ENCODE data around the gene NDUFA5. TPM values are rescaled to one million over a fixed set of nuclear protein-coding genes. Genes with fewer than 3 reads are reported as not detected.

The NDUFA5 gene
- total and polyA plus RNA-seq, 2 donors (not counting 1 experiment from before 2014, with no cell fraction given), result 35.8 to 45.4 TPM

DNA sequence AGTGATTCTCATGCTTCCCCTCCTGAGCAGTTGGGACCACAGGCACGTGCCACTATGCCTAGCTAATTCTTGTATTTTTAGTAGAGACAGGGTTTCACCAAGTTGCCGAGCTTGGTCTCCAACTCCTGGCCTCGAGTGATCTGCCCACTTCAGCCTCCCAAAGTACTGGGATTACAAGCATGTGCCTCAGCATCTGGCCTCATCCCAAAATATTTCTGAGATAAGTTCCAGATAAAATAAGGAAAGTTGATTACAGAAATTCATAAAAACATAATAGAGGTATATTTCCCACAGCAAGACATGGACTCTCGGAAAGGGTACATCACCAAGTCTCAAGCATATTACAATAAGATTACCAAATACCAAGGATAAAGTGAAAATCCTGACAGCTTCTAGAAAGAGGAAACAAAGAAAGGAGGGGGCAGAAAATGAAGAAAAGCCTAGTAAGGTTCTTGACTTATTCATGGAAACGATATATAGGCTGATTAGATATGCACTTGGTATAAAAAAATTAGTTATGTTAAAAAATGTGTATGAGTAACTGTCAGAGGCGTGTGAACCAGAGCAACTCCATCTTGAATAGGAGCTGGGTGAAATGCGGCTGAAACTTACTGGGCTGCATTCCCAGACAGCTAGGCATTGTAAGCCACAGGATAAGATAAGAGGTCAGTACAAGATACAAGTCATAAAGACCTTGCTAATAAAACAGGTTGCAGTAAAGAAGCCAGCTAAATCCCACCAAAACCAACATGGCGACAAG, 58.2 kb downstream of the NDUFA5 start:
- Histone ChIP-seq H3K4me2 (ENCODE audit: extremely low read depth, insufficient read depth, low read length) (no peak overlapping the region), H3K27me3 (ENCODE audit: control insufficient read depth, insufficient read depth, low read length) (no peaks in the 10 kb centered on the region)

DNA sequence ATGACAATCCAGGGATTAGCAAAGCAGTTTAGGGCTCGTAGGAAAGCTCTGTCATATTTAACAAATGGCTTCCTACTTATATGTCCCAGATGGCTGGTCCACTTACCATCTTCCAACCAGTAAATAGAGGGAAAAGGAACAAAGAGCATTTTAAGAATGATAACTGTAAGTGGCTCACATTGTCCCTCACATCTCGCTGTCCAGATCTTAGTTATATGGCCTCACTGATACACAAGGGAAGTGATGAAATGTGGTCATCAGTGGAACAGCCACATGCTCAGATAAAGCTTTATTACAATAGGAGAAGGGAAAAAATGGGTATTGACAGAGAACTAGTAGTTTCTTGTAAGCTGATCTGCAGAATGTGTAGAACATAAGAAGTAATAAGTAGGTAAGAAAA, 59.0 kb downstream of the NDUFA5 start:
- Histone ChIP-seq H3K4me1 (ENCODE audit: control insufficient read depth, extremely low read depth, insufficient read depth, low read length) (no peaks in the 10 kb centered on the region), H3K9ac (ENCODE audit: insufficient read depth, low read length) (no peak overlapping the region), H3K27ac (ENCODE audit: insufficient read depth, low read length) (no peak overlapping the region), H3K79me2 (ENCODE audit: control insufficient read depth, insufficient read depth, low read length) (no peaks in the 10 kb centered on the region), H3K27me3 (ENCODE audit: control insufficient read depth, insufficient read depth, low read length) (no peaks in the 10 kb centered on the region), H3K9me3 (ENCODE audit: control insufficient read depth, insufficient read depth, low read depth, low read length) (no peaks in the 10 kb centered on the region), H3K4me2 (ENCODE audit: extremely low read depth, insufficient read depth, low read length) (no peak overlapping the region), H2AFZ (ENCODE audit: low read length) (no peak overlapping the region), H3K36me3 (ENCODE audit: control insufficient read depth, insufficient read depth, low read length) (no peaks in the 10 kb centered on the region), H4K20me1 (ENCODE audit: control insufficient read depth, extremely low read depth, insufficient read depth, low read length) (no peaks in the 10 kb centered on the region), H3K4me3 (replicated peaks in 1 of 4; ENCODE audit: control extremely low read depth in 1 of 4, insufficient read depth in 1 of 4, low read depth in 3 of 4, low read length in 4 of 4) (no peak overlapping the region)
- TF ChIP-seq, protein P1, sequence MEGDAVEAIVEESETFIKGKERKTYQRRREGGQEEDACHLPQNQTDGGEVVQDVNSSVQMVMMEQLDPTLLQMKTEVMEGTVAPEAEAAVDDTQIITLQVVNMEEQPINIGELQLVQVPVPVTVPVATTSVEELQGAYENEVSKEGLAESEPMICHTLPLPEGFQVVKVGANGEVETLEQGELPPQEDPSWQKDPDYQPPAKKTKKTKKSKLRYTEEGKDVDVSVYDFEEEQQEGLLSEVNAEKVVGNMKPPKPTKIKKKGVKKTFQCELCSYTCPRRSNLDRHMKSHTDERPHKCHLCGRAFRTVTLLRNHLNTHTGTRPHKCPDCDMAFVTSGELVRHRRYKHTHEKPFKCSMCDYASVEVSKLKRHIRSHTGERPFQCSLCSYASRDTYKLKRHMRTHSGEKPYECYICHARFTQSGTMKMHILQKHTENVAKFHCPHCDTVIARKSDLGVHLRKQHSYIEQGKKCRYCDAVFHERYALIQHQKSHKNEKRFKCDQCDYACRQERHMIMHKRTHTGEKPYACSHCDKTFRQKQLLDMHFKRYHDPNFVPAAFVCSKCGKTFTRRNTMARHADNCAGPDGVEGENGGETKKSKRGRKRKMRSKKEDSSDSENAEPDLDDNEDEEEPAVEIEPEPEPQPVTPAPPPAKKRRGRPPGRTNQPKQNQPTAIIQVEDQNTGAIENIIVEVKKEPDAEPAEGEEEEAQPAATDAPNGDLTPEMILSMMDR (conservative IDR thresholded peaks at IDR 0.05 in 1 of 2, IDR thresholded peaks at IDR 0.05 in 1 of 2; ENCODE audit: low read depth in 1 of 2, low read length in 2 of 2), result no peak
- DNase-seq (ENCODE audit: low read depth in 2 of 2), result no peak

More for the DNA sequence above, 58.2 kb downstream of the NDUFA5 start:
- Histone ChIP-seq H3K9me3 (ENCODE audit: control insufficient read depth, insufficient read depth, low read depth, low read length) (no peaks in the 10 kb centered on the region), H3K27ac (ENCODE audit: insufficient read depth, low read length) (no peak overlapping the region), H3K36me3 (ENCODE audit: control insufficient read depth, insufficient read depth, low read length) (no peaks in the 10 kb centered on the region), H3K4me1 (ENCODE audit: control insufficient read depth, extremely low read depth, insufficient read depth, low read length) (no peaks in the 10 kb centered on the region), H2AFZ (ENCODE audit: low read length) (no peak overlapping the region), H4K20me1 (ENCODE audit: control insufficient read depth, extremely low read depth, insufficient read depth, low read length) (no peaks in the 10 kb centered on the region), H3K9ac (ENCODE audit: insufficient read depth, low read length) (no peak overlapping the region), H3K79me2 (ENCODE audit: control insufficient read depth, insufficient read depth, low read length) (no peaks in the 10 kb centered on the region), H3K4me3 (replicated peaks in 1 of 4; ENCODE audit: control extremely low read depth in 1 of 4, insufficient read depth in 1 of 4, low read depth in 3 of 4, low read length in 4 of 4) (no peak overlapping the region)
- TF ChIP-seq EZH2 (IDR thresholded peaks at IDR 0.05; ENCODE audit: low read length, missing control alignments), result no peak
- TF ChIP-seq, protein P1 (conservative IDR thresholded peaks at IDR 0.05 in 1 of 2, IDR thresholded peaks at IDR 0.05 in 1 of 2; ENCODE audit: low read depth in 1 of 2, low read length in 2 of 2), result no peak
- DNase-seq (ENCODE audit: low read depth in 2 of 2), result peak in 1 of 2 donors; percentile 47

DNA sequence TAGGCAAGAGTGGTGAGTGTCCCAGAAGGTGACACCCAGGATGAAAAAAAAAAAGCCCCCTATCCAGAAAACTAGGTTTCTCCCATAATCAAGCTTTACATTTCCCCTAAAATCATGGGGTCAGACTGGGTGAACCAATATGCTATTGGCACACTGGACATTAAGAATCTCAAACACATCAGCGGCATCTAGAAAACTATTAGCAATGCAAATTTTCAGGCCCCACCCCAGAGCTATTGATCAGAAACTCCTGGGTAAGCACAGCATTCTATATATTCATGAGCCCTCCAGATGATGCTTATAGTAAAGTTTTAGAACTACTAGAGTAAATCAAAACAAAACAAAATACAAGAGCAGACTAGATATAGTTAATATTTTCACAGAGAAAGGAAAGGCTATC, 59.6 kb downstream of the NDUFA5 start:
- H3K27me3 ChIP-seq (ENCODE audit: control insufficient read depth, insufficient read depth, low read length), result no peaks in the 10 kb centered on the region
- no peak for DNase-seq (ENCODE audit: low read depth in 2 of 2)
- no peaks in the 10 kb centered on the region for H4K20me1 ChIP-seq (ENCODE audit: control insufficient read depth, extremely low read depth, insufficient read depth, low read length)
- H3K4me3 ChIP-seq (replicated peaks in 1 of 4; ENCODE audit: control extremely low read depth in 1 of 4, insufficient read depth in 1 of 4, low read depth in 3 of 4, low read length in 4 of 4), result no peak overlapping the region
- H3K9me3 ChIP-seq (ENCODE audit: control insufficient read depth, insufficient read depth, low read depth, low read length), result no peaks in the 10 kb centered on the region
- H3K27ac ChIP-seq (ENCODE audit: insufficient read depth, low read length), result no peak overlapping the region
- H3K4me1 ChIP-seq (ENCODE audit: control insufficient read depth, extremely low read depth, insufficient read depth, low read length), result no peaks in the 10 kb centered on the region
- no peaks in the 10 kb centered on the region for H3K36me3 ChIP-seq (ENCODE audit: control insufficient read depth, insufficient read depth, low read length)
- no peak overlapping the region for H2AFZ ChIP-seq (ENCODE audit: low read length)
- no peaks in the 10 kb centered on the region for H3K79me2 ChIP-seq (ENCODE audit: control insufficient read depth, insufficient read depth, low read length)
- H3K9ac ChIP-seq (ENCODE audit: insufficient read depth, low read length), result no peak overlapping the region
- H3K4me2 ChIP-seq (ENCODE audit: extremely low read depth, insufficient read depth, low read length), result no peak overlapping the region
- no peak for TF ChIP-seq EZH2 (IDR thresholded peaks at IDR 0.05; ENCODE audit: low read length, missing control alignments)
- TF ChIP-seq, protein P1 (conservative IDR thresholded peaks at IDR 0.05 in 1 of 2, IDR thresholded peaks at IDR 0.05 in 1 of 2; ENCODE audit: low read depth in 1 of 2, low read length in 2 of 2), result no peak

Measured in fibroblast of lung (primary cell).